Neural cell (in vitro differentiated cells): ENCODE data around the gene RAD9A. TPM values are rescaled to one million over a fixed set of nuclear protein-coding genes. Genes with fewer than 3 reads are reported as not detected.

Experiments used
- H2AFZ ChIP-seq: fragments of 200-600, 300-800 bp; sonication (generic), shearing (Covaris generic); 2 replicates; pipeline ENCODE4 v1.6.0; 2014; ENCODE audit warnings: low read depth, mild to moderate bottlenecking, antibody characterized with exemption, low read length, moderate library complexity
- H3F3A ChIP-seq: fragments of 200-600 bp; shearing (Covaris generic); 2 replicates; pipeline ENCODE4 v1.6.1; 2016; ENCODE audit warnings: mild to moderate bottlenecking, moderate library complexity, mixed read lengths, antibody characterized with exemption, low read length; ENCODE audit not compliant: insufficient read depth, poor library complexity, severe bottlenecking
- H3K27ac ChIP-seq: fragments of 200-600, 300-800 bp; sonication (generic), shearing (Covaris generic); 2 replicates; pipeline ENCODE4 v1.5.1; 2014; ENCODE audit warnings: mild to moderate bottlenecking, low read length, moderate library complexity
- H3K27me3 ChIP-seq: fragments of 300-800, 200-600 bp; sonication (generic), shearing (Covaris generic); 2 replicates; pipeline ENCODE4 v1.6.0; 2014; ENCODE audit warnings: mild to moderate bottlenecking, low read depth, low read length, moderate library complexity; ENCODE audit not compliant: insufficient read depth
- H3K36me3 ChIP-seq: fragments of 300-800, 200-600 bp; sonication (generic), shearing (Covaris generic); 2 replicates; pipeline ENCODE4 v1.5.1; 2014; ENCODE audit warnings: mild to moderate bottlenecking, antibody characterized with exemption, low read length, moderate library complexity; ENCODE audit not compliant: insufficient read depth
- H3K4me2 ChIP-seq: fragments of 300-800, 200-600 bp; sonication (generic), shearing (Covaris generic); 2 replicates; pipeline ENCODE4 v1.6.0; 2014; ENCODE audit warnings: mild to moderate bottlenecking, low read length
- H3K4me3 ChIP-seq: fragments of 300-800, 200-600 bp; sonication (generic), shearing (Covaris generic); 2 replicates; pipeline ENCODE4 v1.5.1; 2014; ENCODE audit warnings: mild to moderate bottlenecking, low read length, moderate library complexity
- H3K79me2 ChIP-seq: fragments of 200-600 bp; shearing (Covaris generic); replicated peaks from 2 replicates; pipeline ENCODE4 v1.6.0; 2014; ENCODE audit warnings: mild to moderate bottlenecking, low read length, moderate library complexity; ENCODE audit not compliant: insufficient read depth
- H3K9ac ChIP-seq: fragments of 300-800, 200-600 bp; sonication (generic), shearing (Covaris generic); 2 replicates; pipeline ENCODE4 v1.6.1; 2016; ENCODE audit warnings: mild to moderate bottlenecking, low read length, mixed read lengths
- H3K9me2 ChIP-seq: fragments of 200-600 bp; shearing (Covaris generic); 2 replicates; pipeline ENCODE4 v1.6.1; 2016; ENCODE audit warnings: mild to moderate bottlenecking, low read length, mixed read lengths; ENCODE audit not compliant: insufficient read depth
- H3K9me3 ChIP-seq: fragments of 200-600, 300-800 bp; sonication (generic), shearing (Covaris generic); 2 replicates; pipeline ENCODE4 v1.6.1; 2016; ENCODE audit warnings: mild to moderate bottlenecking, mixed run types, low read length, moderate library complexity, mixed read lengths
- H4K20me1 ChIP-seq: fragments of 200-600 bp; shearing (Covaris generic); 2 replicates; pipeline ENCODE4 v1.6.1; 2016; ENCODE audit warnings: mild to moderate bottlenecking, mixed run types; ENCODE audit not compliant: insufficient read depth
- EP300 ChIP-seq: fragments of 450-650 bp; conservative IDR thresholded peaks from 2 replicates; pipeline ENCODE4 v1.6.1; 2014; ENCODE audit warnings: antibody characterized with exemption, mild to moderate bottlenecking, moderate library complexity; ENCODE audit not compliant: poor library complexity, severe bottlenecking
- EZH2 ChIP-seq: fragments of 200-600, 300-800 bp; shearing (Covaris generic), sonication (generic); IDR thresholded peaks from 2 replicates; pipeline ENCODE4 v1.6.1; 2014; ENCODE audit warnings: antibody characterized with exemption, low read length, borderline replicate concordance, mild to moderate bottlenecking; ENCODE audit not compliant: insufficient read depth, poor library complexity, severe bottlenecking
- MXI1 ChIP-seq: fragments of 450-650 bp; conservative IDR thresholded peaks from 2 replicates; pipeline ENCODE4 v1.6.1; 2014; ENCODE audit warnings: antibody characterized with exemption, mild to moderate bottlenecking; ENCODE audit not compliant: poor library complexity, severe bottlenecking
- POLR2AphosphoS5 ChIP-seq: IDR thresholded peaks from 2 replicates; pipeline ENCODE4 v1.6.1; 2012
- RAD21 ChIP-seq: fragments of 450-650 bp; conservative IDR thresholded peaks from 2 replicates; pipeline ENCODE4 v1.6.1; 2014; ENCODE audit warnings: antibody characterized with exemption, mild to moderate bottlenecking, moderate library complexity
- SMC3 ChIP-seq: fragments of 450-650 bp; conservative IDR thresholded peaks from 2 replicates; pipeline ENCODE4 v1.6.1; 2014; ENCODE audit warnings: antibody characterized with exemption, mild to moderate bottlenecking, moderate library complexity; ENCODE audit not compliant: poor library complexity
- TAF1 ChIP-seq: IDR thresholded peaks from 2 replicates; pipeline ENCODE4 v1.6.1; 2012; ENCODE audit warnings: low read depth
- polyA plus RNA-seq: library from polyadenylated mRNA; depleted of rRNA; stranded (reverse); fragments of >200 nt; gene quantifications from 2 replicates; pipeline ENCODE4 v1.2.3, GENCODE V29; 2014
- TF ChIP-seq, protein P1 (sequence below): IDR thresholded peaks from 2 replicates; pipeline ENCODE4 v1.6.1; 2012; ENCODE audit warnings: borderline replicate concordance
- TF ChIP-seq, protein P2 (sequence below): fragments of 450-650 bp; IDR thresholded peaks from 2 replicates; pipeline ENCODE4 v1.5.1; 2014; ENCODE audit warnings: antibody characterized with exemption, mild to moderate bottlenecking, moderate library complexity; ENCODE audit not compliant: poor library complexity, severe bottlenecking

Gene RAD9A
- polyA plus RNA-seq, 1 donor from 2014 or later, result 59.6 TPM

DNA sequence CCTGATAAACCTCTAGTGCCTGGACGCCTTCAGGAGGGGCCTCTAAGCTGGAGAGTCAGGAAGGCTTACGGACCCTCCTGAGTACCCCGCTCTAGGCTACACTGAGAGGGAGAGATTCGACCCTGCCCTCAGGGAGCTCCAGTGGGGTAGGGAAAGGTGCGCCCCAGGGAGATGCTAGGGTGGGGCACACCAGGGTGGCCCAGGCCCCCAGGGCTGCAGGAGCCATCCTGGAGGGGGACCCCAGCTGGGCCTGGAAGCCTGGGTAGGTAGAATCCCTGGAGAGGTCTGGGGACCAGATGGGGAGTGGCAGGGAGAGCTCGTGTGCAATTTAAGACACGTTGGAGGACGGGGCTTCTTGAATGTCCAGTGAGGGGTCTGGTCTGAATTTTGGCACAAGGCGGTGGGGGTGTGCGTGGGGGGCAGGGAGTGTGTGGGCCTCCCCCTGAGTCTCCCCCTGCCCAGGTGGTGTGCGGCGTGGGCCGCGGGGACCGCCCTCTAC is 28.4 kb downstream of the RAD9A start:
- Histone ChIP-seq H3K36me3 (no peaks in the 10 kb centered on the region), H3K27me3 (peaks cover 14% of the 10 kb centered on the region), H3F3A (no peaks in the 10 kb centered on the region), H3K9me2 (no peaks in the 10 kb centered on the region), H3K9me3 (no peaks in the 10 kb centered on the region), H3K9ac (peak overlapping the region; percentile 44), H3K4me3 (peak overlapping the region; percentile 57), H2AFZ (no peak overlapping the region), H3K4me2 (no peak overlapping the region), H3K79me2 (no peaks in the 10 kb centered on the region), H4K20me1 (no peaks in the 10 kb centered on the region), H3K27ac (no peak overlapping the region)
- TF ChIP-seq, protein P1, sequence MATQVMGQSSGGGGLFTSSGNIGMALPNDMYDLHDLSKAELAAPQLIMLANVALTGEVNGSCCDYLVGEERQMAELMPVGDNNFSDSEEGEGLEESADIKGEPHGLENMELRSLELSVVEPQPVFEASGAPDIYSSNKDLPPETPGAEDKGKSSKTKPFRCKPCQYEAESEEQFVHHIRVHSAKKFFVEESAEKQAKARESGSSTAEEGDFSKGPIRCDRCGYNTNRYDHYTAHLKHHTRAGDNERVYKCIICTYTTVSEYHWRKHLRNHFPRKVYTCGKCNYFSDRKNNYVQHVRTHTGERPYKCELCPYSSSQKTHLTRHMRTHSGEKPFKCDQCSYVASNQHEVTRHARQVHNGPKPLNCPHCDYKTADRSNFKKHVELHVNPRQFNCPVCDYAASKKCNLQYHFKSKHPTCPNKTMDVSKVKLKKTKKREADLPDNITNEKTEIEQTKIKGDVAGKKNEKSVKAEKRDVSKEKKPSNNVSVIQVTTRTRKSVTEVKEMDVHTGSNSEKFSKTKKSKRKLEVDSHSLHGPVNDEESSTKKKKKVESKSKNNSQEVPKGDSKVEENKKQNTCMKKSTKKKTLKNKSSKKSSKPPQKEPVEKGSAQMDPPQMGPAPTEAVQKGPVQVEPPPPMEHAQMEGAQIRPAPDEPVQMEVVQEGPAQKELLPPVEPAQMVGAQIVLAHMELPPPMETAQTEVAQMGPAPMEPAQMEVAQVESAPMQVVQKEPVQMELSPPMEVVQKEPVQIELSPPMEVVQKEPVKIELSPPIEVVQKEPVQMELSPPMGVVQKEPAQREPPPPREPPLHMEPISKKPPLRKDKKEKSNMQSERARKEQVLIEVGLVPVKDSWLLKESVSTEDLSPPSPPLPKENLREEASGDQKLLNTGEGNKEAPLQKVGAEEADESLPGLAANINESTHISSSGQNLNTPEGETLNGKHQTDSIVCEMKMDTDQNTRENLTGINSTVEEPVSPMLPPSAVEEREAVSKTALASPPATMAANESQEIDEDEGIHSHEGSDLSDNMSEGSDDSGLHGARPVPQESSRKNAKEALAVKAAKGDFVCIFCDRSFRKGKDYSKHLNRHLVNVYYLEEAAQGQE, result no peak
- TF ChIP-seq, protein P2, sequence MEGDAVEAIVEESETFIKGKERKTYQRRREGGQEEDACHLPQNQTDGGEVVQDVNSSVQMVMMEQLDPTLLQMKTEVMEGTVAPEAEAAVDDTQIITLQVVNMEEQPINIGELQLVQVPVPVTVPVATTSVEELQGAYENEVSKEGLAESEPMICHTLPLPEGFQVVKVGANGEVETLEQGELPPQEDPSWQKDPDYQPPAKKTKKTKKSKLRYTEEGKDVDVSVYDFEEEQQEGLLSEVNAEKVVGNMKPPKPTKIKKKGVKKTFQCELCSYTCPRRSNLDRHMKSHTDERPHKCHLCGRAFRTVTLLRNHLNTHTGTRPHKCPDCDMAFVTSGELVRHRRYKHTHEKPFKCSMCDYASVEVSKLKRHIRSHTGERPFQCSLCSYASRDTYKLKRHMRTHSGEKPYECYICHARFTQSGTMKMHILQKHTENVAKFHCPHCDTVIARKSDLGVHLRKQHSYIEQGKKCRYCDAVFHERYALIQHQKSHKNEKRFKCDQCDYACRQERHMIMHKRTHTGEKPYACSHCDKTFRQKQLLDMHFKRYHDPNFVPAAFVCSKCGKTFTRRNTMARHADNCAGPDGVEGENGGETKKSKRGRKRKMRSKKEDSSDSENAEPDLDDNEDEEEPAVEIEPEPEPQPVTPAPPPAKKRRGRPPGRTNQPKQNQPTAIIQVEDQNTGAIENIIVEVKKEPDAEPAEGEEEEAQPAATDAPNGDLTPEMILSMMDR, result no peak

DNA sequence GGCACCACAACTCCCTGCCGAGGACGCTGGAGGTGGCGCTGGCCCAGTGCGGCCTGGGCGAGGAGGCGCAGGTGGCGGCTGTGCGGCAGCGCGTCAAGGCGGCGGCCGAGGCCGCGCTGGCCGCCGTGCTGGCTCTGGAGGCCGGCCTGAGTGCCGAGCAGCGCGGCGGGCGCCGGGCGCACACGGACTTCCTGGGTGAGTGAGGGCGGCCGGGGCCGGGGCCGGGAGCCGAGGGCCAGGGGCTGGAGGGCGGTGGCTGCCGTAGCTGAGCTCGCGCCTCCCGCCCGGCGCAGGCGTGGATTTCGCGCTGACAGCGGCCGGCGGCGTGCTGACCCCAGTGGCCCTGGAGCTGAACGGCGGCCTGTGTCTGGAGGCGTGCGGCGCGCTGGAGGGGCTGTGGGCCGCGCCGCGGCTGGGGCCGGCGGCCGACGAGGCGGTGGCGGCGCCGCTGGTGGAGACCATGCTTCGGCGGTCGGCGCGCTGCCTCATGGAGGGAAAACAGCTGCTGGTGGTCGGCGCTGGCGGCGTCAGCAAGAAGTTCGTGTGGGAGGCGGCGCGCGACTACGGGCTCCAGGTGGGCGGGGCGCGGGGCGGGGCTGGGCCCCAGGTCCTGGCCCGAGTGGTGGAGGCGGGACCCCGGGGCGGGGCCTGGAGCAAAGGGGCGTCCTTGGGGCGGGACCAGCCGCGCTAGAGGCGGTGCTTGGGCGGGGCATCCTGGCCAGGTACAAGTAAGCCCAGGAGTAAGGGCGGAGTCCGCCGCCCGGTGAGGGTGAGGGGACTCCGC is 29.1 kb downstream of the RAD9A start:
- Histone ChIP-seq H3K36me3 (no peaks in the 10 kb centered on the region), H3K4me3 (peak overlapping the region; percentile 57), H3K4me2 (no peak overlapping the region), H3K27me3 (peaks cover 11% of the 10 kb centered on the region), H3K79me2 (no peaks in the 10 kb centered on the region), H2AFZ (no peak overlapping the region), H3K9me3 (no peaks in the 10 kb centered on the region), H3K27ac (no peak overlapping the region), H3F3A (no peaks in the 10 kb centered on the region), H4K20me1 (no peaks in the 10 kb centered on the region), H3K9me2 (no peaks in the 10 kb centered on the region), H3K9ac (peak overlapping the region; percentile 44)
- TF ChIP-seq SMC3, result peak; percentile 41
- TF ChIP-seq EZH2, result no peak
- TF ChIP-seq EP300, result no peak
- no peak for TF ChIP-seq TAF1
- TF ChIP-seq MXI1, result peak; percentile 96
- peak; percentile 56 for TF ChIP-seq POLR2AphosphoS5
- peak; percentile 24 for TF ChIP-seq RAD21
- TF ChIP-seq, protein P1, result no peak
- TF ChIP-seq, protein P2, result no peak
